Measurements from ENCODE around the gene RAPGEFL1. TPM values are rescaled to one million over a fixed set of nuclear protein-coding genes. Genes with fewer than 3 reads are reported as not detected.
"Not testable (repeated sequence)": the region's sequence is repeated elsewhere in the genome, so short reads cannot be mapped to it uniquely, and the experiment has no call there.

Gene RAPGEFL1
- total RNA-seq, 5 donors from 2014 or later (not counting 1 experiment from before 2014, with no cell fraction given), result 4.6 to 10.0 (median 6.2) TPM

DNA sequence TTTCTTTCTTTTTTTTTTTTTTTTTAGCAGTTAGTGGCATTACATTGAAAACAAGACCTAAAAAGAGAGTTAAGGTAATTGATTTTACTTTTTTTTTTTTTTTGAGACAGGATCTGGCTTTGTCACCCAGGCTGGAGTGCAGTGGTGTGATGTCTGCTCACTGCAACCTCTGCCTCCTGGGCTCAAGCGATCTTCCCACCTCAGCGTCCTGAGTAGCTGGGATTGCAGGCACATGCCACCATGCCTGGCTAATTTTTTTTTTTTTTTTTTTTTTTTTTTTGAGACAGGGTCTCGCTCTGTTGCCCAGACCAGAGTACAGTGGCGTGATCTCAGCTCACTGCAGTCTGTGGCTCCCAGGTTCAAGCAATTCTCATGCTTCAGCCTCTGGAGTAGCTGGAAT lies 54.7 kb downstream of the RAPGEFL1 start:
- ChIA-PET POLR2A (interaction anchor here (0.6 to 0.7 kb wide), 4 partner anchors 15 to 77 kb away, joined by 3 to 12 read pairs (median 4); partner anchors contain the start of gene RARA (in 1 of the 2)), CTCF (interaction anchor here (0.6 to 0.7 kb wide), 5 partner anchors 11 to 238 kb away, joined by 3 to 6 read pairs (median 4); no protein-coding TSS in a partner anchor)
- not testable (repeated sequence) for H3K9me3 ChIP-seq; H3K27me3 Mint-ChIP-seq; H3K27ac Mint-ChIP-seq; H3K27me3 ChIP-seq (replicated peaks in 1 of 2; ENCODE audit: control insufficient read depth in 2 of 2, extremely low read depth in 1 of 2, insufficient read depth in 2 of 2, low read length in 1 of 2); H3K9me3 Mint-ChIP-seq; ATAC-seq (replicated peaks in 1 of 4); H3K4me3 ChIP-seq (ENCODE audit: control insufficient read depth in 1 of 2, extremely low read depth in 1 of 2, low read length in 1 of 2); H3K4me3 Mint-ChIP-seq; DNase-seq; H3K27ac ChIP-seq (ENCODE audit: low read length); H3K4me1 ChIP-seq (ENCODE audit: control insufficient read depth in 1 of 2, extremely low read depth in 1 of 2, insufficient read depth in 2 of 2, low read length in 2 of 2)
- Mint-ChIP-seq H3K4me1 (peaks cover 27 to 29% (median 28%) of the 10 kb centered on the region in 3 donors), H3K36me3 (peaks cover 23% of the 10 kb centered on the region)
- H3K36me3 ChIP-seq (ENCODE audit: control insufficient read depth in 2 of 2, extremely low read depth in 1 of 2, insufficient read depth in 1 of 2, low read length in 1 of 2), result peaks cover 3 to 27% of the 10 kb centered on the region in 2 donors
- no CpG with 5 or more reads among the region's 4 CpGs for WGBS (ENCODE audit: insufficient coverage)

DNA sequence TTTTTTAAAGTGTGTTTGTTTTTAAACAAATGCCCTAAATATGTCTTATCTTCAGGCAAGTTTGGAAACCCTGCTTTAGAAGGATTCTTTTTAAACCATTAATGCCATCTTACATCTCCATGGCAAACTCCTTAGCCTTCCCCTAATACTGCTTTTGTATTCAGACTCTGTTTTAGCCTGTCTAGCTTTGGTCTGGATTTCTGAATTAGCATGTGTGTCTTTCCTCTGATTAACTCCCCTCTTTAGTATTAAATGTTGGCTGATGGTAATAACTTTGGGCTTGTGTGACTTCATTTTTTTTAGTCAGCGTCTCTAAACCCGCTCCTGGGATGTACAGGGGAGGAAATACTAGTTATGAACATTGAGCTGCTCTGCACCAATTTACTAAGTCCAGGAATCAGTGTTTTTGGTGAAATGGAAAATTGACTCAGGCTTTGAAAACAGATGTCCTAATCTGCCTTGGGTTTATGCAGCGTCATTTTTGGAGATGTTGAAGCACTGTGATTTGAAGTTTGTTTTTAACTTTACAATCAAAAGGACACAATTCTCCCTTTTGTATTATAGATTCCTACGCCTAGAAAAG lies 64.1 kb downstream of the RAPGEFL1 start:
- CTCF ChIA-PET, result interaction anchor here in 1 of 2 donors (0.5 kb wide), 1 partner anchor 45 kb away, joined by 3 read pairs; no protein-coding TSS in a partner anchor
- Mint-ChIP-seq H3K27ac (no peak overlapping the region), H3K4me3 (no peak overlapping the region), H3K9me3 (no peaks in the 10 kb centered on the region), H3K36me3 (peaks cover 6% of the 10 kb centered on the region), H3K4me1 (peaks cover 48 to 54% (median 51%) of the 10 kb centered on the region in 3 donors), H3K27me3 (no peaks in the 10 kb centered on the region)
- Histone ChIP-seq H3K4me1 (ENCODE audit: control insufficient read depth in 1 of 2, extremely low read depth in 1 of 2, insufficient read depth in 2 of 2, low read length in 2 of 2) (peaks cover 0 to 5% of the 10 kb centered on the region in 2 experiments), H3K27me3 (replicated peaks in 1 of 2; ENCODE audit: control insufficient read depth in 2 of 2, extremely low read depth in 1 of 2, insufficient read depth in 2 of 2, low read length in 1 of 2) (no peaks in the 10 kb centered on the region), H3K27ac (ENCODE audit: low read length) (no peak overlapping the region), H3K36me3 (ENCODE audit: control insufficient read depth in 2 of 2, extremely low read depth in 1 of 2, insufficient read depth in 1 of 2, low read length in 1 of 2) (peaks cover 3 to 11% of the 10 kb centered on the region in 2 donors), H3K4me3 (ENCODE audit: control insufficient read depth in 1 of 2, extremely low read depth in 1 of 2, low read length in 1 of 2) (no peak overlapping the region), H3K9me3 (no peaks in the 10 kb centered on the region)
- DNase-seq (no peak), ATAC-seq (replicated peaks in 1 of 4) (no peak)
- WGBS (ENCODE audit: insufficient coverage), result 100% methylated on average over 1 of the region's 4 CpGs
- POLR2A ChIA-PET, result no interaction called here

DNA sequence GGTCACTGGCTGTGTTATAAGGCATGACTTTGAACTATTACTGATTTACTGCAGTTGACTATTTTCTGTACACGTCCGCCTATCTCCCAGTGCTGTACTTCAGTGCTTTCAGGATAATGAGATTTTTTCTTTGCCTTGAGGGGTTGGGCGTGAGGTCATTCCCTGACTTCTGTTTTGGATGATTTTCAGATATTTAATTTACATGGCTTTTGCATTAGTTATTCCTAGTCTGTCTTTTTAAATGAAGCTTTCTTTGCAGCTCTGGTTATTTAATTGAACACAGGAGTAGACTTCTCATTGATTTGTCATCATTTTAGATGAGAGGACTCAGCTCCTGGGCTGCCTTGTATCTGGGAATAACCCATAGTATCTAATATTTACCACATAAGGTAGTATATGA lies 65.5 kb downstream of the RAPGEFL1 start:
- Histone ChIP-seq H3K27ac (ENCODE audit: low read length) (no peak overlapping the region), H3K9me3 (no peaks in the 10 kb centered on the region), H3K36me3 (ENCODE audit: control insufficient read depth in 2 of 2, extremely low read depth in 1 of 2, insufficient read depth in 1 of 2, low read length in 1 of 2) (peaks cover 3 to 7% of the 10 kb centered on the region in 2 donors), H3K27me3 (replicated peaks in 1 of 2; ENCODE audit: control insufficient read depth in 2 of 2, extremely low read depth in 1 of 2, insufficient read depth in 2 of 2, low read length in 1 of 2) (no peaks in the 10 kb centered on the region), H3K4me3 (ENCODE audit: control insufficient read depth in 1 of 2, extremely low read depth in 1 of 2, low read length in 1 of 2) (no peak overlapping the region), H3K4me1 (ENCODE audit: control insufficient read depth in 1 of 2, extremely low read depth in 1 of 2, insufficient read depth in 2 of 2, low read length in 2 of 2) (peaks cover 0 to 5% of the 10 kb centered on the region in 2 experiments)
- ATAC-seq (replicated peaks in 1 of 4) (no peak), DNase-seq (no peak)
- no peaks in the 10 kb centered on the region for H3K9me3 Mint-ChIP-seq
- H3K4me3 Mint-ChIP-seq, result no peak overlapping the region
- H3K36me3 Mint-ChIP-seq, result peaks cover 6% of the 10 kb centered on the region
- H3K27me3 Mint-ChIP-seq, result no peaks in the 10 kb centered on the region
- 100% methylated on average over 1 of the region's 3 CpGs for WGBS (ENCODE audit: insufficient coverage)
- ChIA-PET CTCF (interaction anchor here in 1 of 2 donors (0.8 kb wide), 1 partner anchor 271 kb away, joined by 3 read pairs; no protein-coding TSS in a partner anchor), POLR2A (interaction anchor here (0.6 to 1.1 kb wide), 3 partner anchors 17 to 359 kb away, joined by 3 to 4 read pairs (median 3); no protein-coding TSS in a partner anchor)
- peak overlapping the region in 1 of 2 donors; percentile 16 for H3K27ac Mint-ChIP-seq
- peaks cover 48 to 57% (median 51%) of the 10 kb centered on the region in 3 donors for H3K4me1 Mint-ChIP-seq

DNA sequence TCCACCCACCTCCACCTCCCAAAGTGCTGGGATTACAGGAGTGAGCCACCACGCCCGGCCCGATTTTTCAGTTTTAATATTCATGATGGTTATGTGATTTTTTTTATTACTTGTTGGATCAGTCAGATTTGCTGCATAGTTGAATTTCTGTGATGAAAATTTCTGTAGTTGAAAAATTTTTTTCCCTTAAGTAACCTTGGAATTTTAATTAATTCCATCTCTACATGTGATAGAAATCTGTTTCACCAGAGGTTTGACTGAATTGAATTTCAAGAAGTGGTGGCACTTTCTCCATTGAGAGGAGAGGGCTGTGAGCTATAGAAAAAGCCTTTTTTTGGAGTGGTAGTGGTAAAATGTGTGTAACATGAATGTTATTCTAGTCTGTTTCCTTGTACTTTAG lies 66.5 kb downstream of the RAPGEFL1 start:
- no peak overlapping the region for H3K4me3 Mint-ChIP-seq
- H3K9me3 Mint-ChIP-seq, result no peaks in the 10 kb centered on the region
- H3K4me3 ChIP-seq (ENCODE audit: control insufficient read depth in 1 of 2, extremely low read depth in 1 of 2, low read length in 1 of 2), result no peak overlapping the region
- no CpG with 5 or more reads among the region's 3 CpGs for WGBS (ENCODE audit: insufficient coverage)
- CTCF ChIA-PET, result no interaction called here
- peaks cover 53 to 62% (median 57%) of the 10 kb centered on the region in 3 donors for H3K4me1 Mint-ChIP-seq
- ATAC-seq (replicated peaks in 1 of 4) (no peak), DNase-seq (no peak)
- POLR2A ChIA-PET, result interaction anchor here in 1 of 2 donors (1.1 kb wide), 1 partner anchor 18 kb away, joined by 3 read pairs; no protein-coding TSS in a partner anchor
- no peaks in the 10 kb centered on the region for H3K9me3 ChIP-seq
- peaks cover 6% of the 10 kb centered on the region for H3K36me3 Mint-ChIP-seq
- H3K27ac ChIP-seq (ENCODE audit: low read length), result no peak overlapping the region
- H3K4me1 ChIP-seq (ENCODE audit: control insufficient read depth in 1 of 2, extremely low read depth in 1 of 2, insufficient read depth in 2 of 2, low read length in 2 of 2), result peaks cover 0 to 5% of the 10 kb centered on the region in 2 experiments
- no peaks in the 10 kb centered on the region for H3K27me3 ChIP-seq (replicated peaks in 1 of 2; ENCODE audit: control insufficient read depth in 2 of 2, extremely low read depth in 1 of 2, insufficient read depth in 2 of 2, low read length in 1 of 2)
- peaks cover 3 to 7% of the 10 kb centered on the region in 2 donors for H3K36me3 ChIP-seq (ENCODE audit: control insufficient read depth in 2 of 2, extremely low read depth in 1 of 2, insufficient read depth in 1 of 2, low read length in 1 of 2)
- peak overlapping the region in 1 of 2 donors; percentile 25 for H3K27ac Mint-ChIP-seq
- no peaks in the 10 kb centered on the region for H3K27me3 Mint-ChIP-seq

GRCh38 chr17:40244255-40244654 lies 67.0 kb downstream of the RAPGEFL1 start:
- WGBS (ENCODE audit: insufficient coverage), result no CpG with 5 or more reads among the region's 4 CpGs
- H3K9me3 ChIP-seq, result no peaks in the 10 kb centered on the region
- no peak overlapping the region for H3K27ac ChIP-seq (ENCODE audit: low read length)
- Mint-ChIP-seq H3K4me3 (no peak overlapping the region), H3K9me3 (no peaks in the 10 kb centered on the region), H3K4me1 (peaks cover 57 to 67% (median 61%) of the 10 kb centered on the region in 3 donors), H3K27me3 (no peaks in the 10 kb centered on the region), H3K36me3 (peaks cover 6% of the 10 kb centered on the region), H3K27ac (peak overlapping the region in 1 of 2 donors; percentile 25)
- H3K36me3 ChIP-seq (ENCODE audit: control insufficient read depth in 2 of 2, extremely low read depth in 1 of 2, insufficient read depth in 1 of 2, low read length in 1 of 2), result peaks cover 3 to 7% of the 10 kb centered on the region in 2 donors
- H3K4me1 ChIP-seq (ENCODE audit: control insufficient read depth in 1 of 2, extremely low read depth in 1 of 2, insufficient read depth in 2 of 2, low read length in 2 of 2), result peaks cover 0 to 5% of the 10 kb centered on the region in 2 experiments
- H3K4me3 ChIP-seq (ENCODE audit: control insufficient read depth in 1 of 2, extremely low read depth in 1 of 2, low read length in 1 of 2), result no peak overlapping the region
- ChIA-PET CTCF (no interaction called here), POLR2A (interaction anchor here in 1 of 2 donors (0.6 kb wide), 2 partner anchors 18 to 22 kb away, joined by 3 read pairs; no protein-coding TSS in a partner anchor)
- DNase-seq (no peak), ATAC-seq (replicated peaks in 1 of 4) (no peak)
- H3K27me3 ChIP-seq (replicated peaks in 1 of 2; ENCODE audit: control insufficient read depth in 2 of 2, extremely low read depth in 1 of 2, insufficient read depth in 2 of 2, low read length in 1 of 2), result no peaks in the 10 kb centered on the region
